Stimulated activated CD4-positive, alpha-beta T cell treated with anti-CD3 and anti-CD28 coated beads, Interleukin-1b, Interleukin-23, amount 100 ng/mL, for 24 hours (primary cell): ENCODE results near the gene EGFL6.
"Not testable (repeated sequence)": the region's sequence is repeated elsewhere in the genome, so short reads cannot be mapped to it uniquely, and the experiment has no call there.

Experiments
- DNase-seq, 4 experiments: peaks; one replicate each; pipeline ENCODE4 v3.0.0-alpha.2; 2020; ENCODE audit warnings: low read depth in 4 of 4, low spot score in 1 of 4

Gene EGFL6

GRCh38 chrX:13590207-13590606, 20.8 kb downstream of the EGFL6 start:
- DNase-seq: no peak

- DNase-seq: no peak
Observed at GRCh38 chrX:13590914-13591313, 21.5 kb downstream of the EGFL6 start.

- no peak for DNase-seq
Observed at GRCh38 chrX:13597874-13598273, 28.5 kb downstream of the EGFL6 start.

GRCh38 chrX:13598877-13599276, 29.5 kb downstream of the EGFL6 start:
- no peak for DNase-seq

- no peak for DNase-seq
Observed at GRCh38 chrX:13599491-13599890, 30.1 kb downstream of the EGFL6 start.

- no peak for DNase-seq
Observed at GRCh38 chrX:13605611-13606010, 36.2 kb downstream of the EGFL6 start.

- no peak for DNase-seq
Observed at GRCh38 chrX:13607331-13607995, 38.1 kb downstream of the EGFL6 start.

GRCh38 chrX:13607996-13608365, 38.6 kb downstream of the EGFL6 start:
- DNase-seq: no peak

GRCh38 chrX:13614154-13614553, 44.8 kb downstream of the EGFL6 start:
- no peak for DNase-seq

- no peak for DNase-seq
Observed at GRCh38 chrX:13620207-13620606, 50.8 kb downstream of the EGFL6 start.

GRCh38 chrX:13622401-13622964, 53.1 kb downstream of the EGFL6 start:
- DNase-seq: no peak

GRCh38 chrX:13627306-13627705, 57.9 kb downstream of the EGFL6 start:
- DNase-seq: no peak

GRCh38 chrX:13637224-13637623, 67.8 kb downstream of the EGFL6 start:
- DNase-seq: not testable (repeated sequence)

GRCh38 chrX:13638021-13638420, 68.6 kb downstream of the EGFL6 start:
- no peak for DNase-seq

- DNase-seq: no peak
Observed at GRCh38 chrX:13638826-13639225, 69.4 kb downstream of the EGFL6 start.

GRCh38 chrX:13641684-13642083, 72.3 kb downstream of the EGFL6 start:
- not testable (repeated sequence) for DNase-seq

- DNase-seq: no peak
Observed at GRCh38 chrX:13645464-13646153, 76.2 kb downstream of the EGFL6 start.

- DNase-seq: peak in 1 of 4 experiments; percentile 5
Observed at GRCh38 chrX:13646154-13646549, 76.8 kb downstream of the EGFL6 start.

GRCh38 chrX:13647709-13648212, 78.4 kb downstream of the EGFL6 start:
- DNase-seq: peak in 3 of 4 experiments; percentile 18 to 39 (median 23)

- not testable (repeated sequence) for DNase-seq
Observed at GRCh38 chrX:13648336-13648735, 78.9 kb downstream of the EGFL6 start.

- DNase-seq: no peak
Observed at GRCh38 chrX:13649838-13650237, 80.4 kb downstream of the EGFL6 start.

GRCh38 chrX:13650318-13650717, 80.9 kb downstream of the EGFL6 start:
- DNase-seq: no peak
